HG03342 (cell line): ENCODE results near the gene GH1.
"Not testable (repeated sequence)": the region's sequence is repeated elsewhere in the genome, so short reads cannot be mapped to it uniquely, and the experiment has no call there.

Experiments used
- ATAC-seq: cut with Tn5 transposase; IDR thresholded peaks from one replicate; pipeline ENCODE4 v1.9.1; 2021; ENCODE audit warnings: mild to moderate bottlenecking, moderate library complexity; ENCODE audit not compliant: unreplicated experiment

Gene GH1

GRCh38 chr17:63928172-63928666 is 9.6 kb upstream of the GH1 start:
- no peak for ATAC-seq

GRCh38 chr17:63927464-63928171 is 9.0 kb upstream of the GH1 start:
- ATAC-seq, result no peak

GRCh38 chr17:63926164-63926563 is 7.5 kb upstream of the GH1 start:
- ATAC-seq, result no peak

- no peak for ATAC-seq
These were observed 7.0 kb upstream of the GH1 start for GRCh38 chr17:63925615-63926014.

GRCh38 chr17:63922402-63922801 is 3.8 kb upstream of the GH1 start:
- peak; percentile 57 for ATAC-seq

- not testable (repeated sequence) for ATAC-seq
These were observed 2.1 kb upstream of the GH1 start for GRCh38 chr17:63920779-63921178.

GRCh38 chr17:63920050-63920449 is 1.4 kb upstream of the GH1 start:
- not testable (repeated sequence) for ATAC-seq

- peak; percentile 47 for ATAC-seq
These were observed 678 bp upstream of the GH1 start for GRCh38 chr17:63919311-63919723.

GRCh38 chr17:63918305-63918704 is 334 bp downstream of the GH1 start:
- ATAC-seq, result no peak

- no peak for ATAC-seq
These were observed 993 bp downstream of the GH1 start for GRCh38 chr17:63917646-63918045.

GRCh38 chr17:63917206-63917605 is 1.4 kb downstream of the GH1 start:
- not testable (repeated sequence) for ATAC-seq

GRCh38 chr17:63916566-63917185 is 2.0 kb downstream of the GH1 start:
- no peak for ATAC-seq

GRCh38 chr17:63915753-63916152 is 2.9 kb downstream of the GH1 start:
- not testable (repeated sequence) for ATAC-seq

GRCh38 chr17:63914471-63914870 is 4.2 kb downstream of the GH1 start:
- ATAC-seq, result no peak

- ATAC-seq, result no peak
These were observed 7.0 kb downstream of the GH1 start for GRCh38 chr17:63911657-63912100.

- ATAC-seq, result no peak
These were observed 7.5 kb downstream of the GH1 start, which contains the start of gene CSHL1 for GRCh38 chr17:63911041-63911635. TSS of gene CSHL1 (minus strand) at chr17:63911258. CDS start at chr17:63911196, 62 bp downstream.

- ATAC-seq, result no peak
These were observed 8.5 kb downstream of the GH1 start for GRCh38 chr17:63910096-63910495.

- not testable (repeated sequence) for ATAC-seq
These were observed 9.1 kb downstream of the GH1 start for GRCh38 chr17:63909586-63909985.

- ATAC-seq, result not testable (repeated sequence)
These were observed 11.4 kb downstream of the GH1 start for GRCh38 chr17:63907161-63907778.

- not testable (repeated sequence) for ATAC-seq
These were observed 13.8 kb downstream of the GH1 start for GRCh38 chr17:63904796-63905195.

GRCh38 chr17:63903787-63904201 is 14.8 kb downstream of the GH1 start:
- not testable (repeated sequence) for ATAC-seq
